SU-DHL-6 (cell line): ENCODE results near the gene STARD4.

Source experiments
- EZH2phosphoT487 ChIP-seq: fragments of 200-600 bp; sonication (generic), shearing (Covaris generic); conservative IDR thresholded peaks from 2 replicates; pipeline ENCODE4 v1.6.1; 2018; ENCODE audit warnings: mild to moderate bottlenecking, antibody characterized with exemption, low read length, moderate library complexity, mixed read lengths
- TF ChIP-seq, protein P1 (sequence below): fragments of 200-600 bp; sonication (generic); IDR thresholded peaks from one replicate; pipeline ENCODE4 v1.5.1; 2017; ENCODE audit warnings: antibody characterized with exemption, mild to moderate bottlenecking, low read length, moderate library complexity; ENCODE audit not compliant: insufficient read depth, poor library complexity, severe bottlenecking

DNA sequence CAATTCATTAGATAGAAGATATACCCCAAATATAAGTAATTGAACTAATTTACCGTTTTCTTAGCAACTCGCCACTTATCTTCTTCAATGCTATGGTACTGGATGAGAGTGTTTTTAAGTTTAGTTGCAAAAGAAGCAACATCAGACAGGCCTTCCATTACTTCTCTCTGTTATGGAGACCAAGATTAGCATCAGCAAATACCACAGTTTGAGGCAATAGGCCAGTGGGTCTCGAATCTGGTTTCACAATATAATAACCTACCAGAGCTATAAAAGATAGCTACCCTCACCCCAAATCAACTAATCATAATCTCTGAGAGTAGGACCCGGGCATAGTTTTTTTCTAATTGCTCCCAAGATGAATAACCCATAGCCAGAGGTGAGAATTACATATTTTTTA lies 5.1 kb downstream of the STARD4 start:
- TF ChIP-seq, protein P1, sequence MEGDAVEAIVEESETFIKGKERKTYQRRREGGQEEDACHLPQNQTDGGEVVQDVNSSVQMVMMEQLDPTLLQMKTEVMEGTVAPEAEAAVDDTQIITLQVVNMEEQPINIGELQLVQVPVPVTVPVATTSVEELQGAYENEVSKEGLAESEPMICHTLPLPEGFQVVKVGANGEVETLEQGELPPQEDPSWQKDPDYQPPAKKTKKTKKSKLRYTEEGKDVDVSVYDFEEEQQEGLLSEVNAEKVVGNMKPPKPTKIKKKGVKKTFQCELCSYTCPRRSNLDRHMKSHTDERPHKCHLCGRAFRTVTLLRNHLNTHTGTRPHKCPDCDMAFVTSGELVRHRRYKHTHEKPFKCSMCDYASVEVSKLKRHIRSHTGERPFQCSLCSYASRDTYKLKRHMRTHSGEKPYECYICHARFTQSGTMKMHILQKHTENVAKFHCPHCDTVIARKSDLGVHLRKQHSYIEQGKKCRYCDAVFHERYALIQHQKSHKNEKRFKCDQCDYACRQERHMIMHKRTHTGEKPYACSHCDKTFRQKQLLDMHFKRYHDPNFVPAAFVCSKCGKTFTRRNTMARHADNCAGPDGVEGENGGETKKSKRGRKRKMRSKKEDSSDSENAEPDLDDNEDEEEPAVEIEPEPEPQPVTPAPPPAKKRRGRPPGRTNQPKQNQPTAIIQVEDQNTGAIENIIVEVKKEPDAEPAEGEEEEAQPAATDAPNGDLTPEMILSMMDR, result no peak
- TF ChIP-seq EZH2phosphoT487, result no peak
